HPDE6-E6E7 (cell line): ENCODE measurements around the gene RASGEF1C.

Experiments
- DNase-seq: peaks from one replicate; pipeline ENCODE4 v3.0.0; 2011; ENCODE audit warnings: missing footprints; ENCODE audit errors: extremely low spot score

Gene RASGEF1C

GRCh38 chr5:180159756-180160155 lies 49.3 kb downstream of the RASGEF1C start:
- no peak for DNase-seq

- DNase-seq, result no peak
Measured at GRCh38 chr5:180157866-180158265, 51.1 kb downstream of the RASGEF1C start.

GRCh38 chr5:180156141-180156540 lies 52.9 kb downstream of the RASGEF1C start:
- no peak for DNase-seq

GRCh38 chr5:180155365-180155926 lies 53.6 kb downstream of the RASGEF1C start:
- DNase-seq, result no peak

- no peak for DNase-seq
Measured at GRCh38 chr5:180154821-180155364, 54.1 kb downstream of the RASGEF1C start.

- no peak for DNase-seq
Measured at GRCh38 chr5:180153991-180154390, 55.0 kb downstream of the RASGEF1C start.

GRCh38 chr5:180153099-180153498 lies 55.9 kb downstream of the RASGEF1C start:
- no peak for DNase-seq

- DNase-seq, result no peak
Measured at GRCh38 chr5:180143656-180144364, 65.2 kb downstream of the RASGEF1C start.

GRCh38 chr5:180142824-180143610 lies 66.0 kb downstream of the RASGEF1C start:
- no peak for DNase-seq

- no peak for DNase-seq
Measured at GRCh38 chr5:180142021-180142765, 66.8 kb downstream of the RASGEF1C start.

GRCh38 chr5:180141068-180141660 lies 67.8 kb downstream of the RASGEF1C start:
- DNase-seq, result no peak

GRCh38 chr5:180140571-180140970 lies 68.4 kb downstream of the RASGEF1C start:
- DNase-seq, result no peak

GRCh38 chr5:180140079-180140554 lies 68.9 kb downstream of the RASGEF1C start:
- no peak for DNase-seq

- DNase-seq, result no peak
Measured at GRCh38 chr5:180139731-180140055, 69.3 kb downstream of the RASGEF1C start.

- DNase-seq, result no peak
Measured at GRCh38 chr5:180138976-180139730, 69.9 kb downstream of the RASGEF1C start.

GRCh38 chr5:180138214-180138975 lies 70.6 kb downstream of the RASGEF1C start:
- DNase-seq, result no peak

- no peak for DNase-seq
Measured at GRCh38 chr5:180137401-180138213, 71.4 kb downstream of the RASGEF1C start.

- no peak for DNase-seq
Measured at GRCh38 chr5:180136630-180137381, 72.2 kb downstream of the RASGEF1C start.
